HepG2 (cell line): Measurements from ENCODE around the gene SCN9A. TPM values are rescaled to one million over a fixed set of nuclear protein-coding genes. Genes with fewer than 3 reads are reported as not detected.

Source experiments
- ASH2L ChIP-seq: fragments of 300-600, 200-600 bp; sonication (generic); IDR thresholded peaks from 2 replicates; pipeline ENCODE4 v1.7.0; 2017; ENCODE audit warnings: low read depth, mild to moderate bottlenecking, moderate library complexity, mixed read lengths, low read length; ENCODE audit not compliant: insufficient read length
- CCDC6 ChIP-seq: sonication (generic); formaldehyde crosslinking; IDR thresholded peaks from 2 replicates; pipeline ENCODE4 v1.8.1; 2022; ENCODE audit warnings: mild to moderate bottlenecking, missing genetic modification reagents, moderate library complexity
- DNMT3B ChIP-seq: conservative IDR thresholded peaks from 2 replicates; pipeline ENCODE4 v1.6.1; 2016; ENCODE audit warnings: missing biosample characterization, control low read depth
- HMGA1 ChIP-seq: sonication (generic); formaldehyde crosslinking; conservative IDR thresholded peaks from 2 replicates; pipeline ENCODE4 v1.4.0; 2020; ENCODE audit warnings: missing genetic modification reagents
- KDM3A ChIP-seq: IDR thresholded peaks from 2 replicates; pipeline ENCODE4 v1.6.1; 2018; ENCODE audit warnings: low read depth, missing compliant biosample characterization
- RBM22 ChIP-seq: fragments of 200-400 bp; formaldehyde crosslinking; optimal IDR thresholded peaks from 2 replicates; pipeline ENCODE3; 2017; ENCODE audit warnings: mild to moderate bottlenecking, low read length, moderate library complexity
- SIN3A ChIP-seq: IDR thresholded peaks from 2 replicates; pipeline ENCODE4 v1.6.1; 2011; ENCODE audit warnings: low read depth, mild to moderate bottlenecking, control low read depth, low read length, borderline replicate concordance
- THYN1 ChIP-seq: sonication (generic); formaldehyde crosslinking; IDR thresholded peaks from 2 replicates; pipeline ENCODE4 v1.8.1; 2023; ENCODE audit warnings: low read depth, mild to moderate bottlenecking, moderate library complexity, missing genetic modification reagents, borderline replicate concordance
- TMF1 ChIP-seq: sonication (generic); formaldehyde crosslinking; IDR thresholded peaks from 2 replicates; pipeline ENCODE4 v1.8.1; 2022; ENCODE audit warnings: low read depth, missing genetic modification reagents
- YY1 ChIP-seq: IDR thresholded peaks from 2 replicates; pipeline ENCODE4 v1.6.1; 2011; ENCODE audit warnings: low read length, low read depth, moderate library complexity, mild to moderate bottlenecking; ENCODE audit not compliant: insufficient read depth, insufficient replicate concordance
- ZNF296 ChIP-seq: sonication (generic); formaldehyde crosslinking; conservative IDR thresholded peaks from 2 replicates; pipeline ENCODE4 v1.5.0; 2020; ENCODE audit warnings: mild to moderate bottlenecking, missing genetic modification reagents
- polyA plus RNA-seq, 8 experiments: library from polyadenylated mRNA; depleted of rRNA in 3 of 8; stranded (reverse) in 7 of 8; unstranded in 1 of 8; fragments of >200 nt; fragmentation: Illumina TruSeq in 4 of 8; extraction: Trizol in 4 of 8; gene quantifications; 2 replicates each; pipeline versions ENCODE4 v1.2.1 to v1.2.3, GENCODE V29; 2011 to 2016; ENCODE audit warnings: low read depth in 4 of 8, missing spikeins in 1 of 8, mixed read lengths in 1 of 8; ENCODE audit not compliant: insufficient read depth in 1 of 8
- total RNA-seq, 5 experiments: library from RNA; depleted of rRNA; stranded (reverse); fragments of >200 nt; fragmentation: Illumina TruSeq; extraction: Trizol; gene quantifications; 2 replicates each; pipeline ENCODE4 v1.2.3, GENCODE V29; 2016; ENCODE audit warnings: low read depth in 1 of 5
- TF ChIP-seq, protein P1 (sequence below): sonication (generic); formaldehyde crosslinking; conservative IDR thresholded peaks from 2 replicates; pipeline ENCODE4 v1.8.0; 2022; ENCODE audit warnings: missing genetic modification reagents
- TF ChIP-seq, protein P2 (sequence below): sonication (generic); formaldehyde crosslinking; IDR thresholded peaks from 2 replicates; pipeline ENCODE4 v1.9.0; 2021; ENCODE audit warnings: missing genetic modification reagents, borderline replicate concordance
- TF ChIP-seq, protein P3 (sequence below): fragments of 450-650 bp; IDR thresholded peaks from 2 replicates; pipeline ENCODE4 v1.6.1; 2017; ENCODE audit warnings: mild to moderate bottlenecking
- TF ChIP-seq, protein P4 (sequence below): sonication (generic); formaldehyde crosslinking; IDR thresholded peaks from 2 replicates; pipeline ENCODE4 v1.5.0; 2020; ENCODE audit warnings: missing genetic modification reagents, mild to moderate bottlenecking, borderline replicate concordance
- TF ChIP-seq, protein P5 (sequence below): sonication (generic); formaldehyde crosslinking; IDR thresholded peaks from 2 replicates; pipeline ENCODE4; 2020; ENCODE audit warnings: missing genetic modification reagents, mild to moderate bottlenecking, borderline replicate concordance

SCN9A gene
- total and polyA plus RNA-seq, 2 of the 13 experiments (the other 11 are each of a cell fraction or from before 2014, with no cell fraction given) = 15.3 to 24.3 TPM

DNA sequence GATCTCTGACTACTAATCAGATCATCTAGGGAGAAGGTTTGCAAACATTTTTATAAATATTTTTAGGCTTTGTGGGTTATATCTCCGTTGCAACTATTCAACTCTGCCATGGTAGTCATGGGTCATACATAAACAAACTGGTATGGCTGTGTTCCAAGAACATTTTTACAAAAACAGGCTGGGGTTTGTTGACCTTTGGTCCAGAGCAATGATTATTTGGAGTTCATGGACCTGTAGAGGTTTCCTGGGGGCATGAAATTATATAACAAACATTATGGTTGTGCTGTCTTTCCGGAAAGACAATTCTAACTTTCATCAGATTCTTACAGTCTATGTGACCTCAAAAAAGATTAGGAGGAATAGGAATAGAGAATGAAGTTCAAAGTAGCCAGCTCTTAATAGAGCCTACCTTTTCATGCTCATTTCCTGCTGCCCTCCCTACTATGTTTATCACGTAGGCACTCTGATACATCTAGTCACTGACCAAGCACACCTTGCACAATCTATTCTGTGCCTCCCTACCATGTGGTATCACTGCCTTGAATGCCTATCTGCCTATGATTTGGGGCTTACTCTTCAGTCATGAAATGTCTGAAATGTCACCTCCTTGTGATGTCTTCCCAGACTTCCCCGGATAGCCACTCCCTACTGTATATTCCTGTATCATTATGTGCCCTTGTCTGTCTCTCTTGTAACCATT lies 145.6 kb downstream of the SCN9A start (continued):
- TF ChIP-seq, protein P1, sequence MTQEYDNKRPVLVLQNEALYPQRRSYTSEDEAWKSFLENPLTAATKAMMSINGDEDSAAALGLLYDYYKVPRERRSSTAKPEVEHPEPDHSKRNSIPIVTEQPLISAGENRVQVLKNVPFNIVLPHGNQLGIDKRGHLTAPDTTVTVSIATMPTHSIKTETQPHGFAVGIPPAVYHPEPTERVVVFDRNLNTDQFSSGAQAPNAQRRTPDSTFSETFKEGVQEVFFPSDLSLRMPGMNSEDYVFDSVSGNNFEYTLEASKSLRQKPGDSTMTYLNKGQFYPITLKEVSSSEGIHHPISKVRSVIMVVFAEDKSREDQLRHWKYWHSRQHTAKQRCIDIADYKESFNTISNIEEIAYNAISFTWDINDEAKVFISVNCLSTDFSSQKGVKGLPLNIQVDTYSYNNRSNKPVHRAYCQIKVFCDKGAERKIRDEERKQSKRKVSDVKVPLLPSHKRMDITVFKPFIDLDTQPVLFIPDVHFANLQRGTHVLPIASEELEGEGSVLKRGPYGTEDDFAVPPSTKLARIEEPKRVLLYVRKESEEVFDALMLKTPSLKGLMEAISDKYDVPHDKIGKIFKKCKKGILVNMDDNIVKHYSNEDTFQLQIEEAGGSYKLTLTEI (CRISPR knock-in tag) = no peak
- TF ChIP-seq ASH2L (peak; percentile 100), YY1 (peak; percentile 43), RBM22 (no peak), KDM3A (CRISPR knock-in tag) (0 out of 2 replicates have a peak, but pooled peaks have one; percentile 36), HMGA1 (CRISPR knock-in tag) (no peak), THYN1 (CRISPR knock-in tag) (no peak), SIN3A (0 out of 2 replicates have a peak, but pooled peaks have one; percentile 16), TMF1 (no peak), CCDC6 (CRISPR knock-in tag) (peak; percentile 66), DNMT3B (CRISPR knock-in tag) (no peak), ZNF296 (CRISPR knock-in tag) (no peak)
- TF ChIP-seq, protein P2, sequence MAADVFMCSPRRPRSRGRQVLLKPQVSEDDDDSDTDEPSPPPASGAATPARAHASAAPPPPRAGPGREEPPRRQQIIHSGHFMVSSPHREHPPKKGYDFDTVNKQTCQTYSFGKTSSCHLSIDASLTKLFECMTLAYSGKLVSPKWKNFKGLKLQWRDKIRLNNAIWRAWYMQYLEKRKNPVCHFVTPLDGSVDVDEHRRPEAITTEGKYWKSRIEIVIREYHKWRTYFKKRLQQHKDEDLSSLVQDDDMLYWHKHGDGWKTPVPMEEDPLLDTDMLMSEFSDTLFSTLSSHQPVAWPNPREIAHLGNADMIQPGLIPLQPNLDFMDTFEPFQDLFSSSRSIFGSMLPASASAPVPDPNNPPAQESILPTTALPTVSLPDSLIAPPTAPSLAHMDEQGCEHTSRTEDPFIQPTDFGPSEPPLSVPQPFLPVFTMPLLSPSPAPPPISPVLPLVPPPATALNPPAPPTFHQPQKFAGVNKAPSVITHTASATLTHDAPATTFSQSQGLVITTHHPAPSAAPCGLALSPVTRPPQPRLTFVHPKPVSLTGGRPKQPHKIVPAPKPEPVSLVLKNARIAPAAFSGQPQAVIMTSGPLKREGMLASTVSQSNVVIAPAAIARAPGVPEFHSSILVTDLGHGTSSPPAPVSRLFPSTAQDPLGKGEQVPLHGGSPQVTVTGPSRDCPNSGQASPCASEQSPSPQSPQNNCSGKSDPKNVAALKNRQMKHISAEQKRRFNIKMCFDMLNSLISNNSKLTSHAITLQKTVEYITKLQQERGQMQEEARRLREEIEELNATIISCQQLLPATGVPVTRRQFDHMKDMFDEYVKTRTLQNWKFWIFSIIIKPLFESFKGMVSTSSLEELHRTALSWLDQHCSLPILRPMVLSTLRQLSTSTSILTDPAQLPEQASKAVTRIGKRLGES (CRISPR knock-in tag) = no peak
- TF ChIP-seq, protein P3, sequence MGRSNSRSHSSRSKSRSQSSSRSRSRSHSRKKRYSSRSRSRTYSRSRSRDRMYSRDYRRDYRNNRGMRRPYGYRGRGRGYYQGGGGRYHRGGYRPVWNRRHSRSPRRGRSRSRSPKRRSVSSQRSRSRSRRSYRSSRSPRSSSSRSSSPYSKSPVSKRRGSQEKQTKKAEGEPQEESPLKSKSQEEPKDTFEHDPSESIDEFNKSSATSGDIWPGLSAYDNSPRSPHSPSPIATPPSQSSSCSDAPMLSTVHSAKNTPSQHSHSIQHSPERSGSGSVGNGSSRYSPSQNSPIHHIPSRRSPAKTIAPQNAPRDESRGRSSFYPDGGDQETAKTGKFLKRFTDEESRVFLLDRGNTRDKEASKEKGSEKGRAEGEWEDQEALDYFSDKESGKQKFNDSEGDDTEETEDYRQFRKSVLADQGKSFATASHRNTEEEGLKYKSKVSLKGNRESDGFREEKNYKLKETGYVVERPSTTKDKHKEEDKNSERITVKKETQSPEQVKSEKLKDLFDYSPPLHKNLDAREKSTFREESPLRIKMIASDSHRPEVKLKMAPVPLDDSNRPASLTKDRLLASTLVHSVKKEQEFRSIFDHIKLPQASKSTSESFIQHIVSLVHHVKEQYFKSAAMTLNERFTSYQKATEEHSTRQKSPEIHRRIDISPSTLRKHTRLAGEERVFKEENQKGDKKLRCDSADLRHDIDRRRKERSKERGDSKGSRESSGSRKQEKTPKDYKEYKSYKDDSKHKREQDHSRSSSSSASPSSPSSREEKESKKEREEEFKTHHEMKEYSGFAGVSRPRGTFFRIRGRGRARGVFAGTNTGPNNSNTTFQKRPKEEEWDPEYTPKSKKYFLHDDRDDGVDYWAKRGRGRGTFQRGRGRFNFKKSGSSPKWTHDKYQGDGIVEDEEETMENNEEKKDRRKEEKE = no peak
- TF ChIP-seq, protein P4, sequence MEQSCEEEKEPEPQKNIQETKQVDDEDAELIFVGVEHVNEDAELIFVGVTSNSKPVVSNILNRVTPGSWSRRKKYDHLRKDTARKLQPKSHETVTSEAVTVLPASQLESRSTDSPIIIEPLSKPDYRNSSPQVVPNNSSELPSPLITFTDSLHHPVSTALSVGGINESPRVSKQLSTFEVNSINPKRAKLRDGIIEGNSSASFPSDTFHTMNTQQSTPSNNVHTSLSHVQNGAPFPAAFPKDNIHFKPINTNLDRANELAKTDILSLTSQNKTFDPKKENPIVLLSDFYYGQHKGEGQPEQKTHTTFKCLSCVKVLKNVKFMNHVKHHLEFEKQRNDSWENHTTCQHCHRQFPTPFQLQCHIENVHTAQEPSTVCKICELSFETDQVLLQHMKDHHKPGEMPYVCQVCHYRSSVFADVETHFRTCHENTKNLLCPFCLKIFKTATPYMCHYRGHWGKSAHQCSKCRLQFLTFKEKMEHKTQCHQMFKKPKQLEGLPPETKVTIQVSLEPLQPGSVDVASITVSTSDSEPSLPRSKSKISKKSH = no peak
- TF ChIP-seq, protein P5, sequence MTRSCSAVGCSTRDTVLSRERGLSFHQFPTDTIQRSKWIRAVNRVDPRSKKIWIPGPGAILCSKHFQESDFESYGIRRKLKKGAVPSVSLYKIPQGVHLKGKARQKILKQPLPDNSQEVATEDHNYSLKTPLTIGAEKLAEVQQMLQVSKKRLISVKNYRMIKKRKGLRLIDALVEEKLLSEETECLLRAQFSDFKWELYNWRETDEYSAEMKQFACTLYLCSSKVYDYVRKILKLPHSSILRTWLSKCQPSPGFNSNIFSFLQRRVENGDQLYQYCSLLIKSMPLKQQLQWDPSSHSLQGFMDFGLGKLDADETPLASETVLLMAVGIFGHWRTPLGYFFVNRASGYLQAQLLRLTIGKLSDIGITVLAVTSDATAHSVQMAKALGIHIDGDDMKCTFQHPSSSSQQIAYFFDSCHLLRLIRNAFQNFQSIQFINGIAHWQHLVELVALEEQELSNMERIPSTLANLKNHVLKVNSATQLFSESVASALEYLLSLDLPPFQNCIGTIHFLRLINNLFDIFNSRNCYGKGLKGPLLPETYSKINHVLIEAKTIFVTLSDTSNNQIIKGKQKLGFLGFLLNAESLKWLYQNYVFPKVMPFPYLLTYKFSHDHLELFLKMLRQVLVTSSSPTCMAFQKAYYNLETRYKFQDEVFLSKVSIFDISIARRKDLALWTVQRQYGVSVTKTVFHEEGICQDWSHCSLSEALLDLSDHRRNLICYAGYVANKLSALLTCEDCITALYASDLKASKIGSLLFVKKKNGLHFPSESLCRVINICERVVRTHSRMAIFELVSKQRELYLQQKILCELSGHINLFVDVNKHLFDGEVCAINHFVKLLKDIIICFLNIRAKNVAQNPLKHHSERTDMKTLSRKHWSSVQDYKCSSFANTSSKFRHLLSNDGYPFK = no peak
